Epithelial cell of esophagus (primary cell): Measurements from ENCODE around the gene DUSP1.

Experiments
- DNase-seq: peaks from one replicate; pipeline ENCODE4 v3.0.0; 2010; ENCODE audit warnings: low read depth
- H3K4me3 ChIP-seq: 2 replicates; pipeline ENCODE4 v1.5.1; 2011; ENCODE audit warnings: mild to moderate bottlenecking, low read length, control low read depth
- TF ChIP-seq, protein P1 (sequence below): IDR thresholded peaks from 2 replicates; pipeline ENCODE4 v1.5.1; 2011; ENCODE audit warnings: low read depth, mild to moderate bottlenecking, low read length, control low read depth, inconsistent platforms; ENCODE audit not compliant: insufficient read depth; ENCODE audit errors: missing control alignments

The DUSP1 gene

DNA sequence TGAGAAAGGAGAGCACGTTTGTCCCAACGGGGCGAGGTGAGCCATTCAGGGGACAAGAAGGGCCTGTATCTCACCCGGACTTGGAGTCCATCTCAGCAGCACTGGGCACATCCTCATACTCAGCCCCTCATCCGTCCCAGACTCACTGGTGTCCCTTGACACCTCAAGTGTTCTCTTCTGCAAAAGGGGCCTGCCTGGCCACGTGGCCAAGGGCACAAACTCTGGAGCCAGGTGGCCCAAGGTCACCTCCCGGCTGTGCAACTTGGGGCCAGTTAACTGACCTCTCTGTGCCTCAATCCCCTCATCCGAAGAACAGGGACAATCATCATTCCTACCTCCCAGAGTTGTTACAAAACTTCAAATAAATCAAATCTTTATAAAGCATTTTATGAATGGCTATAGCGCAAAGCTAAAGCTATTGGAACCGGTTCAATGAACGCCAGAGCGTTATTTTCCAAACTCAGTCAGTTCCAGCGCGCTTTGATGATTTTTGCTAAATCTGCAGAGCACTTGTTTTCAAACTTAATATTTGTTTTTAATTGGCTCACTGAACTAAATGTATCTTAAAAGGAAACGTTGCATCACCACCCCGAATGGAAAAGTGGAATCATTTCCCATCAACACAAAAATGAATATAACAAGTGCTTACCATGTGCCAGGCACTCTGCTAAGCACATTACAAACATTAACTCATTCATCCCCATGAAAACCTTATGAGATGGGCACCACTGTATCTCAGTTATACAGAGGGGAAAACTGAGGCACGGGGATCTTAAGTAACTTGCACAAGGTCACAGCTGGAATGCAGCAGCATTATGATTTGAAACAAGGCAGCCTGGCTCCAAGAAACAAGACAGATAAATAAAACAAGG is 49.3 kb downstream of the DUSP1 start:
- DNase-seq, result no peak
- TF ChIP-seq, protein P1, sequence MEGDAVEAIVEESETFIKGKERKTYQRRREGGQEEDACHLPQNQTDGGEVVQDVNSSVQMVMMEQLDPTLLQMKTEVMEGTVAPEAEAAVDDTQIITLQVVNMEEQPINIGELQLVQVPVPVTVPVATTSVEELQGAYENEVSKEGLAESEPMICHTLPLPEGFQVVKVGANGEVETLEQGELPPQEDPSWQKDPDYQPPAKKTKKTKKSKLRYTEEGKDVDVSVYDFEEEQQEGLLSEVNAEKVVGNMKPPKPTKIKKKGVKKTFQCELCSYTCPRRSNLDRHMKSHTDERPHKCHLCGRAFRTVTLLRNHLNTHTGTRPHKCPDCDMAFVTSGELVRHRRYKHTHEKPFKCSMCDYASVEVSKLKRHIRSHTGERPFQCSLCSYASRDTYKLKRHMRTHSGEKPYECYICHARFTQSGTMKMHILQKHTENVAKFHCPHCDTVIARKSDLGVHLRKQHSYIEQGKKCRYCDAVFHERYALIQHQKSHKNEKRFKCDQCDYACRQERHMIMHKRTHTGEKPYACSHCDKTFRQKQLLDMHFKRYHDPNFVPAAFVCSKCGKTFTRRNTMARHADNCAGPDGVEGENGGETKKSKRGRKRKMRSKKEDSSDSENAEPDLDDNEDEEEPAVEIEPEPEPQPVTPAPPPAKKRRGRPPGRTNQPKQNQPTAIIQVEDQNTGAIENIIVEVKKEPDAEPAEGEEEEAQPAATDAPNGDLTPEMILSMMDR, result no peak
- H3K4me3 ChIP-seq, result no peak overlapping the region

- DNase-seq, result no peak
- no peak overlapping the region for H3K4me3 ChIP-seq
- TF ChIP-seq, protein P1, result no peak
Observed at GRCh38 chr5:172720655-172721054, 50.3 kb downstream of the DUSP1 start.

GRCh38 chr5:172719211-172719610 is 51.8 kb downstream of the DUSP1 start:
- DNase-seq, result peak; percentile 23
- H3K4me3 ChIP-seq, result no peak overlapping the region
- TF ChIP-seq, protein P1, result no peak

GRCh38 chr5:172718527-172719114 is 52.4 kb downstream of the DUSP1 start:
- DNase-seq, result no peak
- H3K4me3 ChIP-seq, result no peak overlapping the region
- TF ChIP-seq, protein P1, result no peak
